GM15510 (cell line): Measurements from ENCODE around the gene SSTR4.

Experiments
- POLR2A ChIP-seq: IDR thresholded peaks from 3 replicates; pipeline ENCODE4 v1.6.1; 2011; ENCODE audit warnings: borderline replicate concordance; ENCODE audit not compliant: insufficient read length; ENCODE audit errors: extremely low read depth

SSTR4 gene

GRCh38 chr20:23063581-23063980 is 28.5 kb downstream of the SSTR4 start:
- no peak for TF ChIP-seq POLR2A

GRCh38 chr20:23065266-23066201 is 30.4 kb downstream of the SSTR4 start:
- no peak for TF ChIP-seq POLR2A

GRCh38 chr20:23066772-23067171 is 31.7 kb downstream of the SSTR4 start:
- TF ChIP-seq POLR2A = no peak

- no peak for TF ChIP-seq POLR2A
These were observed 33.2 kb downstream of the SSTR4 start for GRCh38 chr20:23068283-23068682.

- TF ChIP-seq POLR2A = no peak
These were observed 34.0 kb downstream of the SSTR4 start for GRCh38 chr20:23069108-23069507.

DNA sequence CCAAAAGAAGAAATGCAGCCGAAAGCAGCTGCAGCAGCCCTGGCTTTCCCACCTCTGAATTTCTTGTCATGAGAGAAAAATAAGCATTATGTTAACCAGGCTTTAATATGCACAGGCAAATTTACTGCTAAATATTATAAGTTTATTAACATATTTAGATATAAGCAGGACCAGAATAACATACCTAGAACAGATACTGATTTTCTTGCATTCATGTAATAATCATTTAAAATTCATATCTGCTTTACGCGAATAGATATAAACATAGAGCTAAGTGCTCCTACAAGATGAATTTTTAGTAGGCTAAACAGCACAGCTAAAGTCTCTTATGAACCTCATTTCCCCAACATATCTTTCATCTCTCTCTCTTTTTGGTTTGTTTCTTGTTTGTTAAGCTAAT is 36.3 kb downstream of the SSTR4 start:
- no peak for TF ChIP-seq POLR2A

GRCh38 chr20:23071996-23072395 is 36.9 kb downstream of the SSTR4 start:
- no peak for TF ChIP-seq POLR2A

GRCh38 chr20:23072892-23073586 is 37.9 kb downstream of the SSTR4 start:
- no peak for TF ChIP-seq POLR2A

GRCh38 chr20:23074052-23074451 is 38.9 kb downstream of the SSTR4 start:
- no peak for TF ChIP-seq POLR2A

DNA sequence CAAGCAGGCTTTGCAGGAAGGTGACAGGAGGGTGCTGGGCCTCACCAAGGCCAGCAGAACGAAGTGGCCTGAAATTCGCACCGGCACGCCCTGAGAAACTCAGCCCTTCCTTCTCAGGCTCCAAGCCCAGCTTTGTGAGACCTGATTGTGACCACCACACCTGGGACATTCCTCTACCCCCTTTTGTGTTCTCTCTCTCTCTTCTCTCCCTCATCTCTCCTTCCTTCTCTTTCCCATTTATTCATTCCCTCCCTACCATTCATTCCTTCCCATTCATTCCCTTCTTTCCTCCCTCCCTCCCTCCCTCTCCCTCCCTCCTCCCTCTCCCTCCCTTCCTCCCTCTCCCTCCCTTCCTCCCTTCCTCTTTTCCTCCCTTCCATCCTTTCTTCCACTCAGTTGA is 42.2 kb downstream of the SSTR4 start:
- no peak for TF ChIP-seq POLR2A

GRCh38 chr20:23078351-23079015 is 43.4 kb downstream of the SSTR4 start:
- no peak for TF ChIP-seq POLR2A

DNA sequence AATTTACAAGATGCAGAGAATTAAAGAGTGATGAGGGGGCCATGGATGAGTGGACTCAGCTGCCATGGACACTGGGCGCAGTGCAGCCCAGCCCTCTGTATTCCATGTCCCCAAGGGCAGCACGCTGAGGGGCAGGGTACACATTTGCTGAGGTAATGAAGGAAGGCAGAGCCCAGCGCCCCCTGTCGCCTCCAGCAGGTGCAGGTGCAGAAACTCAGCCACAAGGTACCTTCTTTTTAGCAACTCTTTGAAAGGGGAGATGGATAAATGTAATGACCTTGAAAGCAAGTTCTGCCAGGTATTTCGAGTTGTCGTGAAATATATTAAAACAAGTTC is 43.9 kb downstream of the SSTR4 start:
- TF ChIP-seq POLR2A = no peak

- TF ChIP-seq POLR2A = no peak
These were observed 44.8 kb downstream of the SSTR4 start for GRCh38 chr20:23079926-23080325.

DNA sequence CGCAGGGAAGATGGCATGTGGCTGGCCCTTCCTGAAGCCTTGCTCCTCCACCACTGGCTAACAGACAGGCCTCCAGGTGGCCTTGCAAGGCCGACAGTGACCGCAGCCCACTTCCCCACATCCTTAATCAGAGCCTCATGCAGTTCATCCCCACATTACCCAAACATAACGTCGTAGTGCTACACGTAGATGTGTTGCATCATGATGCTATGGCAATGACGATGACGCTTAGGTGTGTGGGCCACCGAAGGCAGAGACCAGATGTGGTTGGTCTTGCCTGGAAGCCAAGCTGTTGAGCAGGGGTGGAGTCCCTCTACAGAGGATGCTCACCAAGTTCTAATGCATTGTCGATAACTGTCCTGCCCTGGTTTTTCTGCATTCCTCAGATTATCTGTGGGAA is 45.4 kb downstream of the SSTR4 start:
- no peak for TF ChIP-seq POLR2A

- TF ChIP-seq POLR2A = no peak
These were observed 46.2 kb downstream of the SSTR4 start for GRCh38 chr20:23081263-23081819.
